SK-N-SH (cell line): ENCODE results near the gene TIAM1. TPM values are rescaled to one million over a fixed set of nuclear protein-coding genes. Genes with fewer than 3 reads are reported as not detected.

Source experiments
- CTCF ChIA-PET: fragments of 300-600, 350-600 bp; formaldehyde crosslinking; extraction: SDS; loops from one replicate; lab custom pipeline; 2021; lab: Yijun Ruan, JAX
- POLR2A ChIA-PET: fragments of 350-600 bp; sonication (Branson Sonifier 250); formaldehyde crosslinking; extraction: SDS; loops from one replicate; lab custom pipeline; 2020; ENCODE audit warnings: antibody characterized with exemption, inconsistent platforms; lab: Yijun Ruan, JAX
- DNase-seq: peaks from one replicate; pipeline ENCODE4 v3.0.0; 2012
- H2AFZ ChIP-seq: fragments of 200-600 bp; sonication (generic); 2 replicates; pipeline ENCODE4 v1.8.1; 2016; ENCODE audit warnings: antibody characterized with exemption, mild to moderate bottlenecking, low read depth
- H3F3A ChIP-seq: fragments of 200-600 bp; sonication (generic); replicated peaks from 2 replicates; pipeline ENCODE3; 2016; ENCODE audit warnings: antibody characterized with exemption, mild to moderate bottlenecking; ENCODE audit not compliant: insufficient read depth
- H3K27ac ChIP-seq, 2 experiments: fragments of 200-500 bp in 1 of 2; fragments of 200-600 bp in 1 of 2; sonication (Bioruptor generic) in 1 of 2; sonication (generic), shearing (Covaris generic) in 1 of 2; 2 replicates each; pipeline versions ENCODE4 v1.5.1 to v1.6.1; 2014 to 2016; ENCODE audit warnings: low read depth in 2 of 2, inconsistent platforms in 1 of 2, low read length in 1 of 2, mild to moderate bottlenecking in 1 of 2, mixed read lengths in 1 of 2
- H3K27me3 ChIP-seq: fragments of 200-600 bp; sonication (generic), shearing (Covaris generic); 2 replicates; pipeline ENCODE4 v1.6.1; 2016; ENCODE audit warnings: mixed run types; ENCODE audit not compliant: insufficient read depth
- H3K36me3 ChIP-seq, 2 experiments: fragments of 200-500 bp in 1 of 2; fragments of 200-600 bp in 1 of 2; sonication (Bioruptor generic) in 1 of 2; sonication (generic) in 1 of 2; replicated peaks in 1 of 2; 2 replicates each; pipeline versions ENCODE3 to v1.5.1; 2014 to 2016; ENCODE audit warnings: low read length in 1 of 2, mild to moderate bottlenecking in 1 of 2; ENCODE audit not compliant: insufficient read depth in 2 of 2, control insufficient read depth in 1 of 2
- H3K4me1 ChIP-seq, 2 experiments: fragments of 200-500 bp in 1 of 2; fragments of 200-600 bp in 1 of 2; sonication (Bioruptor generic) in 1 of 2; sonication (generic), shearing (Covaris generic) in 1 of 2; 2 replicates each; pipeline versions ENCODE4 v1.5.1 to v1.6.1; 2014 to 2016; ENCODE audit warnings: low read depth in 1 of 2, low read length in 1 of 2, mixed run types in 1 of 2; ENCODE audit not compliant: insufficient read depth in 2 of 2, control insufficient read depth in 1 of 2
- H3K4me2 ChIP-seq: fragments of 200-600 bp; sonication (generic), shearing (Covaris generic); 2 replicates; pipeline ENCODE4 v1.6.1; 2017; ENCODE audit warnings: mixed run types
- H3K4me3 ChIP-seq, 2 experiments: fragments of 200-500 bp in 1 of 2; fragments of 200-600 bp in 1 of 2; sonication (Bioruptor generic) in 1 of 2; sonication (generic), shearing (Covaris generic) in 1 of 2; 2 replicates each; pipeline versions ENCODE4 v1.5.1 to v1.8.1; 2014 to 2016; ENCODE audit warnings: low read depth in 2 of 2, inconsistent platforms in 1 of 2, low read length in 1 of 2, mild to moderate bottlenecking in 1 of 2, mixed read lengths in 1 of 2, moderate library complexity in 1 of 2
- H3K79me2 ChIP-seq: fragments of 200-600 bp; sonication (generic); 2 replicates; pipeline ENCODE4 v1.8.1; 2017; ENCODE audit warnings: mild to moderate bottlenecking; ENCODE audit not compliant: insufficient read depth
- H3K9ac ChIP-seq: fragments of 200-600 bp; sonication (generic); 2 replicates; pipeline ENCODE4 v1.6.1; 2017; ENCODE audit warnings: mixed run types
- H3K9me2 ChIP-seq: fragments of 200-600 bp; sonication (generic); 2 replicates; pipeline ENCODE4 v1.6.1; 2017; ENCODE audit warnings: mixed run types
- H3K9me3 ChIP-seq: fragments of 200-600 bp; sonication (generic); 2 replicates; pipeline ENCODE4 v1.6.1; 2017; ENCODE audit warnings: mixed run types, mild to moderate bottlenecking, moderate library complexity
- H4K20me1 ChIP-seq: fragments of 200-600 bp; sonication (generic); 2 replicates; pipeline ENCODE4 v1.6.1; 2017; ENCODE audit warnings: mild to moderate bottlenecking, mixed run types; ENCODE audit not compliant: insufficient read depth
- CHD2 ChIP-seq: fragments of 150-350 bp; IDR thresholded peaks from 2 replicates; pipeline ENCODE4 v1.6.1; 2018; ENCODE audit warnings: low read length; ENCODE audit not compliant: partially characterized antibody
- ELF1 ChIP-seq: IDR thresholded peaks from 2 replicates; pipeline ENCODE4 v1.4.0; 2012
- EP300 ChIP-seq, 2 experiments: IDR thresholded peaks; 2 replicates each; pipeline versions ENCODE4 v1.4.0 to v1.6.1; 2012; ENCODE audit warnings: borderline replicate concordance in 1 of 2, low read depth in 1 of 2, low read length in 1 of 2
- EZH2phosphoT487 ChIP-seq: fragments of 200-600 bp; sonication (generic); IDR thresholded peaks from 2 replicates; pipeline ENCODE4 v1.6.1; 2017; ENCODE audit warnings: low read depth, mixed run types, mild to moderate bottlenecking, antibody characterized with exemption, moderate library complexity, borderline replicate concordance
- FOSL2 ChIP-seq: IDR thresholded peaks from 2 replicates; pipeline ENCODE4 v1.4.0; 2012; ENCODE audit warnings: low read depth, mild to moderate bottlenecking, moderate library complexity, borderline replicate concordance
- FOXJ3 ChIP-seq: sonication (generic); formaldehyde crosslinking; IDR thresholded peaks from 2 replicates; pipeline ENCODE4 v1.5.1; 2020; ENCODE audit warnings: mild to moderate bottlenecking, missing genetic modification reagents
- FOXM1 ChIP-seq: IDR thresholded peaks from 2 replicates; pipeline ENCODE4 v1.4.0; 2012; ENCODE audit warnings: low read depth, mild to moderate bottlenecking
- JUND ChIP-seq: IDR thresholded peaks from 2 replicates; pipeline ENCODE4 v1.4.0; 2012
- MEF2A ChIP-seq: IDR thresholded peaks from 2 replicates; pipeline ENCODE4 v1.4.0; 2012; ENCODE audit warnings: low read depth, borderline replicate concordance
- RAD21 ChIP-seq: IDR thresholded peaks from 2 replicates; pipeline ENCODE4 v1.6.1; 2012; ENCODE audit warnings: mild to moderate bottlenecking, low read length
- RCOR1 ChIP-seq: fragments of 150-350 bp; IDR thresholded peaks from 2 replicates; pipeline ENCODE4 v1.6.1; 2017; ENCODE audit warnings: antibody characterized with exemption, low read length
- RFX5 ChIP-seq: IDR thresholded peaks from 2 replicates; pipeline ENCODE4 v1.6.1; 2012; ENCODE audit warnings: mild to moderate bottlenecking, improper control_type of control experiment, low read length
- RXRA ChIP-seq: IDR thresholded peaks from 2 replicates; pipeline ENCODE4 v1.4.0; 2012; ENCODE audit warnings: low read depth, mild to moderate bottlenecking, borderline replicate concordance
- SIN3A ChIP-seq: IDR thresholded peaks from 2 replicates; pipeline ENCODE4 v1.6.1; 2012; ENCODE audit warnings: low read depth, mild to moderate bottlenecking, low read length, moderate library complexity, borderline replicate concordance
- SMC3 ChIP-seq: IDR thresholded peaks from 2 replicates; pipeline ENCODE4 v1.6.1; 2012; ENCODE audit warnings: low read depth, low read length, improper control_type of control experiment
- TAF1 ChIP-seq: IDR thresholded peaks from 2 replicates; pipeline ENCODE4 v1.6.1; 2012; ENCODE audit warnings: low read depth, mild to moderate bottlenecking, low read length, moderate library complexity, borderline replicate concordance
- TCF12 ChIP-seq: IDR thresholded peaks from 2 replicates; pipeline ENCODE4 v1.4.0; 2012
- TEAD4 ChIP-seq: IDR thresholded peaks from 2 replicates; pipeline ENCODE4 v1.4.0; 2012; ENCODE audit warnings: mild to moderate bottlenecking, borderline replicate concordance; ENCODE audit not compliant: insufficient read depth
- YY1 ChIP-seq: IDR thresholded peaks from 2 replicates; pipeline ENCODE4 v1.4.0; 2012; ENCODE audit warnings: low read depth, mild to moderate bottlenecking
- WGBS: methylation state at CpG from one replicate; pipeline ENCODE4 v1.1.6; 2017; ENCODE audit warnings: low lambda C conversion rate; 5-methylcytosine and 5-hydroxymethylcytosine counted together
- polyA plus RNA-seq, 3 experiments: library from polyadenylated mRNA; depleted of rRNA; stranded (reverse); fragments of >200 nt; gene quantifications; 2 replicates each; pipeline ENCODE4 v1.2.3, GENCODE V29; 2012
- TF ChIP-seq, protein P1 (sequence below): IDR thresholded peaks from 2 replicates; pipeline ENCODE4 v1.4.0; 2012; ENCODE audit warnings: low read depth, borderline replicate concordance
- TF ChIP-seq, protein P2 (sequence below): fragments of 200-600 bp; sonication (generic); IDR thresholded peaks from 2 replicates; pipeline ENCODE4 v1.6.1; 2017; ENCODE audit warnings: antibody characterized with exemption, mild to moderate bottlenecking, moderate library complexity
- TF ChIP-seq, protein P3 (sequence below): IDR thresholded peaks from 2 replicates; pipeline ENCODE4 v1.4.0; 2012; ENCODE audit warnings: low read depth
- TF ChIP-seq, protein P4 (sequence below): IDR thresholded peaks from 2 replicates; pipeline ENCODE4 v1.4.0; 2012; ENCODE audit warnings: low read depth, borderline replicate concordance
- TF ChIP-seq, protein P5 (sequence below): IDR thresholded peaks from 2 replicates; pipeline ENCODE4; 2012
- TF ChIP-seq, protein P6 (sequence below): IDR thresholded peaks from 2 replicates; pipeline ENCODE4 v1.6.1; 2012; ENCODE audit warnings: mild to moderate bottlenecking, low read depth, low read length, moderate library complexity

The TIAM1 gene
- polyA plus RNA-seq, 1 of the 3 experiments (the other 2 are of a cell fraction), result 1.7 TPM

DNA sequence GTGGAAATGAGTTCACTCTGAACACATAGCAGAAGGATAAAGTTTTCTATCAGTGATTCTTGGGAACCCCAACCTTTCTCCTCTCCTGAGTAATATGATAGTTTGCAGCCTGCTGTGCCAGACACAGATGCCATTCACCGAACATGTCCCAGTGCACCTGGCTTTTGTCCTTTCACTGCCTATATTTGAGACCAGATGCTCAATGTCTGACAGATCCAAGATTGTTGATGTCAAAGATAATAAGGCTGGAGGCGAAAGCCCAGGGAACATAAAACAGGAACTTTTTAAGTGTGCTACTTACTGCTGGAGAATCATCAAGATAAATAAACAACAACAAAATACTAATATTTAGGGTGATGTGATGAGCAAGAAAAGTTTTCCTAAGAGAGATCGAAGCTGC is 139.3 kb downstream of the TIAM1 start:
- CTCF ChIA-PET, result interaction anchor here (1.5 to 1.7 kb wide), 2 partner anchors 354 to 376 kb away, joined by 3 to 5 read pairs; no protein-coding TSS in a partner anchor
- no peak overlapping the region for H2AFZ ChIP-seq
- WGBS, result 57% methylated on average over 3 of the region's 3 CpGs
- no peaks in the 10 kb centered on the region for H3K79me2 ChIP-seq
- no peak overlapping the region for H3K4me2 ChIP-seq
- no peaks in the 10 kb centered on the region for H3K9me2 ChIP-seq
- H3K27ac ChIP-seq, result peak overlapping the region in 1 of 2 experiments; percentile 58; a peak in 2 of 4 replicates
- POLR2A ChIA-PET, result no interaction called here
- no peaks in the 10 kb centered on the region for H4K20me1 ChIP-seq
- H3K9me3 ChIP-seq, result no peaks in the 10 kb centered on the region
- no peaks in the 10 kb centered on the region for H3K36me3 ChIP-seq
- H3F3A ChIP-seq, result peaks cover 12% of the 10 kb centered on the region
- peak; percentile 38 for DNase-seq
- H3K4me3 ChIP-seq, result no peak overlapping the region
- no peaks in the 10 kb centered on the region for H3K27me3 ChIP-seq
- no peak overlapping the region for H3K9ac ChIP-seq
- peaks cover 7 to 17% of the 10 kb centered on the region in 2 experiments for H3K4me1 ChIP-seq
- TF ChIP-seq EZH2phosphoT487 (no peak), TEAD4 (no peak), ELF1 (no peak), RXRA (no peak), FOSL2 (no peak), EP300 (IDR thresholded peaks at IDR 0.05; ENCODE audit: borderline replicate concordance in 1 of 2, low read depth in 1 of 2, low read length in 1 of 2) (peak in 1 of 2 experiments; percentile 74; a peak in 1 of 4 replicates), TCF12 (peak; percentile 30; the same call in 1 of the 2 replicates), SMC3 (no peak), FOXJ3 (CRISPR knock-in tag) (peak; percentile 59), JUND (no peak), RCOR1 (0 out of 2 replicates have a peak, but pooled peaks have one; percentile 37), YY1 (no peak), RAD21 (no peak), MEF2A (no peak), CHD2 (peak; percentile 26), RFX5 (no peak), FOXM1 (no peak), SIN3A (no peak), TAF1 (no peak)
- TF ChIP-seq, protein P1, sequence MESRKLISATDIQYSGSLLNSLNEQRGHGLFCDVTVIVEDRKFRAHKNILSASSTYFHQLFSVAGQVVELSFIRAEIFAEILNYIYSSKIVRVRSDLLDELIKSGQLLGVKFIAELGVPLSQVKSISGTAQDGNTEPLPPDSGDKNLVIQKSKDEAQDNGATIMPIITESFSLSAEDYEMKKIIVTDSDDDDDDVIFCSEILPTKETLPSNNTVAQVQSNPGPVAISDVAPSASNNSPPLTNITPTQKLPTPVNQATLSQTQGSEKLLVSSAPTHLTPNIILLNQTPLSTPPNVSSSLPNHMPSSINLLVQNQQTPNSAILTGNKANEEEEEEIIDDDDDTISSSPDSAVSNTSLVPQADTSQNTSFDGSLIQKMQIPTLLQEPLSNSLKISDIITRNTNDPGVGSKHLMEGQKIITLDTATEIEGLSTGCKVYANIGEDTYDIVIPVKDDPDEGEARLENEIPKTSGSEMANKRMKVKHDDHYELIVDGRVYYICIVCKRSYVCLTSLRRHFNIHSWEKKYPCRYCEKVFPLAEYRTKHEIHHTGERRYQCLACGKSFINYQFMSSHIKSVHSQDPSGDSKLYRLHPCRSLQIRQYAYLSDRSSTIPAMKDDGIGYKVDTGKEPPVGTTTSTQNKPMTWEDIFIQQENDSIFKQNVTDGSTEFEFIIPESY, result no peak
- TF ChIP-seq, protein P2, sequence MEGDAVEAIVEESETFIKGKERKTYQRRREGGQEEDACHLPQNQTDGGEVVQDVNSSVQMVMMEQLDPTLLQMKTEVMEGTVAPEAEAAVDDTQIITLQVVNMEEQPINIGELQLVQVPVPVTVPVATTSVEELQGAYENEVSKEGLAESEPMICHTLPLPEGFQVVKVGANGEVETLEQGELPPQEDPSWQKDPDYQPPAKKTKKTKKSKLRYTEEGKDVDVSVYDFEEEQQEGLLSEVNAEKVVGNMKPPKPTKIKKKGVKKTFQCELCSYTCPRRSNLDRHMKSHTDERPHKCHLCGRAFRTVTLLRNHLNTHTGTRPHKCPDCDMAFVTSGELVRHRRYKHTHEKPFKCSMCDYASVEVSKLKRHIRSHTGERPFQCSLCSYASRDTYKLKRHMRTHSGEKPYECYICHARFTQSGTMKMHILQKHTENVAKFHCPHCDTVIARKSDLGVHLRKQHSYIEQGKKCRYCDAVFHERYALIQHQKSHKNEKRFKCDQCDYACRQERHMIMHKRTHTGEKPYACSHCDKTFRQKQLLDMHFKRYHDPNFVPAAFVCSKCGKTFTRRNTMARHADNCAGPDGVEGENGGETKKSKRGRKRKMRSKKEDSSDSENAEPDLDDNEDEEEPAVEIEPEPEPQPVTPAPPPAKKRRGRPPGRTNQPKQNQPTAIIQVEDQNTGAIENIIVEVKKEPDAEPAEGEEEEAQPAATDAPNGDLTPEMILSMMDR, result no peak
- TF ChIP-seq, protein P3, sequence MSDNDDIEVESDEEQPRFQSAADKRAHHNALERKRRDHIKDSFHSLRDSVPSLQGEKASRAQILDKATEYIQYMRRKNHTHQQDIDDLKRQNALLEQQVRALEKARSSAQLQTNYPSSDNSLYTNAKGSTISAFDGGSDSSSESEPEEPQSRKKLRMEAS, result no peak
- TF ChIP-seq, protein P4, sequence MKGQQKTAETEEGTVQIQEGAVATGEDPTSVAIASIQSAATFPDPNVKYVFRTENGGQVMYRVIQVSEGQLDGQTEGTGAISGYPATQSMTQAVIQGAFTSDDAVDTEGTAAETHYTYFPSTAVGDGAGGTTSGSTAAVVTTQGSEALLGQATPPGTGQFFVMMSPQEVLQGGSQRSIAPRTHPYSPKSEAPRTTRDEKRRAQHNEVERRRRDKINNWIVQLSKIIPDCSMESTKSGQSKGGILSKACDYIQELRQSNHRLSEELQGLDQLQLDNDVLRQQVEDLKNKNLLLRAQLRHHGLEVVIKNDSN, result no peak
- TF ChIP-seq, protein P5, sequence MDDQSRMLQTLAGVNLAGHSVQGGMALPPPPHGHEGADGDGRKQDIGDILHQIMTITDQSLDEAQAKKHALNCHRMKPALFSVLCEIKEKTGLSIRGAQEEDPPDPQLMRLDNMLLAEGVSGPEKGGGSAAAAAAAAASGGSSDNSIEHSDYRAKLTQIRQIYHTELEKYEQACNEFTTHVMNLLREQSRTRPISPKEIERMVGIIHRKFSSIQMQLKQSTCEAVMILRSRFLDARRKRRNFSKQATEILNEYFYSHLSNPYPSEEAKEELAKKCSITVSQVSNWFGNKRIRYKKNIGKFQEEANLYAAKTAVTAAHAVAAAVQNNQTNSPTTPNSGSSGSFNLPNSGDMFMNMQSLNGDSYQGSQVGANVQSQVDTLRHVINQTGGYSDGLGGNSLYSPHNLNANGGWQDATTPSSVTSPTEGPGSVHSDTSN, result no peak
- TF ChIP-seq, protein P6, sequence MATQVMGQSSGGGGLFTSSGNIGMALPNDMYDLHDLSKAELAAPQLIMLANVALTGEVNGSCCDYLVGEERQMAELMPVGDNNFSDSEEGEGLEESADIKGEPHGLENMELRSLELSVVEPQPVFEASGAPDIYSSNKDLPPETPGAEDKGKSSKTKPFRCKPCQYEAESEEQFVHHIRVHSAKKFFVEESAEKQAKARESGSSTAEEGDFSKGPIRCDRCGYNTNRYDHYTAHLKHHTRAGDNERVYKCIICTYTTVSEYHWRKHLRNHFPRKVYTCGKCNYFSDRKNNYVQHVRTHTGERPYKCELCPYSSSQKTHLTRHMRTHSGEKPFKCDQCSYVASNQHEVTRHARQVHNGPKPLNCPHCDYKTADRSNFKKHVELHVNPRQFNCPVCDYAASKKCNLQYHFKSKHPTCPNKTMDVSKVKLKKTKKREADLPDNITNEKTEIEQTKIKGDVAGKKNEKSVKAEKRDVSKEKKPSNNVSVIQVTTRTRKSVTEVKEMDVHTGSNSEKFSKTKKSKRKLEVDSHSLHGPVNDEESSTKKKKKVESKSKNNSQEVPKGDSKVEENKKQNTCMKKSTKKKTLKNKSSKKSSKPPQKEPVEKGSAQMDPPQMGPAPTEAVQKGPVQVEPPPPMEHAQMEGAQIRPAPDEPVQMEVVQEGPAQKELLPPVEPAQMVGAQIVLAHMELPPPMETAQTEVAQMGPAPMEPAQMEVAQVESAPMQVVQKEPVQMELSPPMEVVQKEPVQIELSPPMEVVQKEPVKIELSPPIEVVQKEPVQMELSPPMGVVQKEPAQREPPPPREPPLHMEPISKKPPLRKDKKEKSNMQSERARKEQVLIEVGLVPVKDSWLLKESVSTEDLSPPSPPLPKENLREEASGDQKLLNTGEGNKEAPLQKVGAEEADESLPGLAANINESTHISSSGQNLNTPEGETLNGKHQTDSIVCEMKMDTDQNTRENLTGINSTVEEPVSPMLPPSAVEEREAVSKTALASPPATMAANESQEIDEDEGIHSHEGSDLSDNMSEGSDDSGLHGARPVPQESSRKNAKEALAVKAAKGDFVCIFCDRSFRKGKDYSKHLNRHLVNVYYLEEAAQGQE, result no peak
